PC-9 (cell line): ENCODE data around the gene PGF.

Source experiments
- CTCF ChIP-seq: fragments of 200-600 bp; sonication (generic); conservative IDR thresholded peaks from 2 replicates; pipeline ENCODE4 v1.6.1; 2017; ENCODE audit warnings: mixed run types, antibody characterized with exemption, mild to moderate bottlenecking, moderate library complexity
- EZH2 ChIP-seq: fragments of 200-600 bp; sonication (generic); IDR thresholded peaks from 2 replicates; pipeline ENCODE4 v1.8.0; 2017; ENCODE audit warnings: antibody characterized with exemption, low read depth

GRCh38 chr14:74977164-74977900 lies 21.9 kb upstream of the PGF start:
- no peak for TF ChIP-seq EZH2
- no peak for TF ChIP-seq CTCF
